Fibroblast of lung (primary cell): ENCODE data around the gene TTLL11. TPM values are rescaled to one million over a fixed set of nuclear protein-coding genes. Genes with fewer than 3 reads are reported as not detected.

Source experiments
- DNase-seq, 2 donors: peaks; one replicate each; pipeline versions ENCODE4 v3.0.0 to v3.0.0-alpha.2; 2010; ENCODE audit warnings: low read depth in 2 of 2
- H2AFZ ChIP-seq: 2 replicates; pipeline ENCODE4 v1.5.1; 2012; ENCODE audit warnings: low read length, control low read depth, inconsistent platforms
- H3K27ac ChIP-seq: 2 replicates; pipeline ENCODE4 v1.5.1; 2011; ENCODE audit warnings: low read length, control low read depth; ENCODE audit not compliant: insufficient read depth
- H3K27me3 ChIP-seq: 2 replicates; pipeline ENCODE4 v1.5.1; 2011; ENCODE audit warnings: mild to moderate bottlenecking, low read length; ENCODE audit not compliant: control insufficient read depth, insufficient read depth
- H3K36me3 ChIP-seq: 2 replicates; pipeline ENCODE4 v1.5.1; 2011; ENCODE audit warnings: low read length; ENCODE audit not compliant: control insufficient read depth, insufficient read depth
- H3K4me1 ChIP-seq: 2 replicates; pipeline ENCODE4 v1.5.1; 2011; ENCODE audit warnings: low read length; ENCODE audit not compliant: control insufficient read depth, insufficient read depth; ENCODE audit errors: extremely low read depth
- H3K4me2 ChIP-seq: 2 replicates; pipeline ENCODE4 v1.5.1; 2011; ENCODE audit warnings: low read length, control low read depth; ENCODE audit not compliant: insufficient read depth; ENCODE audit errors: extremely low read depth
- H3K4me3 ChIP-seq, 4 experiments: fragments of 200-600 bp in 1 of 4; sonication (generic) in 1 of 4; replicated peaks in 1 of 4; 2 replicates each; pipeline ENCODE4 v1.5.1; 2011 to 2016; ENCODE audit warnings: low read length in 4 of 4, low read depth in 3 of 4, mild to moderate bottlenecking in 3 of 4, control low read depth in 2 of 4, inconsistent platforms in 1 of 4, mixed read lengths in 1 of 4; ENCODE audit not compliant: insufficient read depth in 1 of 4; ENCODE audit errors: control extremely low read depth in 1 of 4
- H3K79me2 ChIP-seq: 2 replicates; pipeline ENCODE4 v1.5.1; 2012; ENCODE audit warnings: mild to moderate bottlenecking, low read length, inconsistent platforms; ENCODE audit not compliant: control insufficient read depth, insufficient read depth
- H3K9ac ChIP-seq: 2 replicates; pipeline ENCODE4 v1.5.1; 2011; ENCODE audit warnings: mild to moderate bottlenecking, low read length, control low read depth; ENCODE audit not compliant: insufficient read depth
- H3K9me3 ChIP-seq: 2 replicates; pipeline ENCODE4 v1.5.1; 2012; ENCODE audit warnings: low read depth, low read length; ENCODE audit not compliant: control insufficient read depth, insufficient read depth
- H4K20me1 ChIP-seq: 2 replicates; pipeline ENCODE4 v1.5.1; 2011; ENCODE audit warnings: low read length; ENCODE audit not compliant: control insufficient read depth, insufficient read depth; ENCODE audit errors: extremely low read depth
- CTCF ChIP-seq, 2 donors: IDR thresholded peaks in 1 of 2; conservative IDR thresholded peaks in 1 of 2; 1 replicate in 1 of 2; 2 replicates in 1 of 2; pipeline ENCODE4 v1.5.1; 2011 to 2012; ENCODE audit warnings: low read length in 2 of 2, control low read depth in 1 of 2, inconsistent platforms in 1 of 2, low read depth in 1 of 2, mild to moderate bottlenecking in 1 of 2
- EZH2 ChIP-seq: IDR thresholded peaks from 2 replicates; pipeline ENCODE4 v1.5.1; 2012; ENCODE audit warnings: low read length, control low read depth, mild to moderate bottlenecking; ENCODE audit errors: missing control alignments
- polyA plus RNA-seq, 2 donors: library from polyadenylated mRNA; depleted of rRNA in 1 of 2; stranded (reverse) in 1 of 2; unstranded in 1 of 2; fragments of >200 nt; gene quantifications; 2 replicates each; pipeline ENCODE4 v1.2.1, GENCODE V29; 2011 to 2012; ENCODE audit warnings: missing spikeins in 1 of 2
- total RNA-seq: library from RNA; depleted of rRNA; stranded (reverse); fragments of >200 nt; gene quantifications from 2 replicates; pipeline ENCODE4 v1.2.1, GENCODE V29; 2014

TTLL11 gene
- total and polyA plus RNA-seq, 2 donors (not counting 1 experiment from before 2014, with no cell fraction given) = 3.9 to 4.8 TPM

- no peaks in the 10 kb centered on the region for H3K36me3 ChIP-seq
- no peak overlapping the region for H3K4me2 ChIP-seq
- H3K9me3 ChIP-seq = no peaks in the 10 kb centered on the region
- no peaks in the 10 kb centered on the region for H4K20me1 ChIP-seq
- H2AFZ ChIP-seq = no peak overlapping the region
- H3K79me2 ChIP-seq = no peaks in the 10 kb centered on the region
- H3K9ac ChIP-seq = no peak overlapping the region
- TF ChIP-seq EZH2 = no peak
- no peak for TF ChIP-seq CTCF (conservative IDR thresholded peaks at IDR 0.05 in 1 of 2, IDR thresholded peaks at IDR 0.05 in 1 of 2; ENCODE audit: low read depth in 1 of 2, low read length in 2 of 2)
- H3K27ac ChIP-seq = no peak overlapping the region
- H3K27me3 ChIP-seq = no peaks in the 10 kb centered on the region
- DNase-seq = no peak
- no peaks in the 10 kb centered on the region for H3K4me1 ChIP-seq
- H3K4me3 ChIP-seq = no peak overlapping the region
These were observed 282.6 kb downstream of the TTLL11 start for GRCh38 chr9:121810489-121810888.

- no peaks in the 10 kb centered on the region for H3K36me3 ChIP-seq
- no peak for DNase-seq
- H3K4me3 ChIP-seq = no peak overlapping the region
- H4K20me1 ChIP-seq = no peaks in the 10 kb centered on the region
- no peak overlapping the region for H3K9ac ChIP-seq
- H3K4me1 ChIP-seq = no peaks in the 10 kb centered on the region
- H3K4me2 ChIP-seq = no peak overlapping the region
- H2AFZ ChIP-seq = no peak overlapping the region
- no peak overlapping the region for H3K27ac ChIP-seq
- H3K79me2 ChIP-seq = no peaks in the 10 kb centered on the region
- no peaks in the 10 kb centered on the region for H3K9me3 ChIP-seq
- H3K27me3 ChIP-seq = no peaks in the 10 kb centered on the region
- TF ChIP-seq CTCF (conservative IDR thresholded peaks at IDR 0.05 in 1 of 2, IDR thresholded peaks at IDR 0.05 in 1 of 2; ENCODE audit: low read depth in 1 of 2, low read length in 2 of 2) (no peak), EZH2 (no peak)
These were observed 283.6 kb downstream of the TTLL11 start for GRCh38 chr9:121809356-121810050.

DNA sequence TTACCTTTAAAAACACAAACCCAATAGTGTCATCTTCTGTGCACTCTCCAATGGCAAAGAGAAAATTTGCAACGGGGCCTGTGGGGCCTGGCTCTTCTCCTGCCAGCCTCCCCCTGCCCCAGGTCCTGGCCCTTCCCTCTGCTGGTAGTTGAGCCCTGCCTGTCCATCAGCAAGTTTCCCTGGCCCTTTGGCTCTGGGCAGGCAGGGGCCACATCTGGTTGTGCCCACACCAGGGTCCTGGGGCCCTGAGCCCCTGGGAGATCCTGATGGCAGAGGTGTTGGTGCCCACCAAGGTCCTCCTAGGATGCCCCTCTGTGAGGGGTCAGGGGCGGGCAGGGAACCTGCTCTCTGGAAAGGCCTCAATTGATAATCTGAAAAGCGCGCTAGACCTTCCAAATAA lies 284.3 kb downstream of the TTLL11 start:
- no peak overlapping the region for H2AFZ ChIP-seq
- no peaks in the 10 kb centered on the region for H3K36me3 ChIP-seq
- TF ChIP-seq EZH2 (no peak), CTCF (conservative IDR thresholded peaks at IDR 0.05 in 1 of 2, IDR thresholded peaks at IDR 0.05 in 1 of 2; ENCODE audit: low read depth in 1 of 2, low read length in 2 of 2) (no peak)
- no peaks in the 10 kb centered on the region for H3K4me1 ChIP-seq
- H3K27ac ChIP-seq = no peak overlapping the region
- DNase-seq = no peak
- H3K79me2 ChIP-seq = no peaks in the 10 kb centered on the region
- H3K9me3 ChIP-seq = no peaks in the 10 kb centered on the region
- no peak overlapping the region for H3K4me3 ChIP-seq
- H3K9ac ChIP-seq = no peak overlapping the region
- H3K4me2 ChIP-seq = no peak overlapping the region
- no peaks in the 10 kb centered on the region for H4K20me1 ChIP-seq
- H3K27me3 ChIP-seq = no peaks in the 10 kb centered on the region
